GM12874 (cell line): ENCODE measurements around the gene PAX2.

Experiments used
- CTCF ChIP-seq: IDR thresholded peaks from 2 replicates; pipeline ENCODE4 v1.5.1; 2011; ENCODE audit warnings: low read depth, mild to moderate bottlenecking, control low read depth, low read length, moderate library complexity; ENCODE audit not compliant: insufficient read depth

PAX2 gene

GRCh38 chr10:100742936-100743335 lies 2.4 kb upstream of the PAX2 start:
- no peak for TF ChIP-seq CTCF

- peak; percentile 81 for TF ChIP-seq CTCF
Observed at GRCh38 chr10:100743626-100744135, 1.7 kb upstream of the PAX2 start.

GRCh38 chr10:100744136-100744986 lies 1.0 kb upstream of the PAX2 start:
- no peak for TF ChIP-seq CTCF

GRCh38 chr10:100745882-100746783 lies 751 bp downstream of the PAX2 start:
- TF ChIP-seq CTCF = no peak

- TF ChIP-seq CTCF = no peak
Observed at GRCh38 chr10:100746784-100747455, 1.5 kb downstream of the PAX2 start.

- TF ChIP-seq CTCF = no peak
Observed at GRCh38 chr10:100747456-100748230, 2.3 kb downstream of the PAX2 start.
